ENCODE measurements around the gene MTRF1. TPM values are rescaled to one million over a fixed set of nuclear protein-coding genes. Genes with fewer than 3 reads are reported as not detected.
A peak's percentile ranks its signal among the peaks of the same experiment; 100 is the strongest.

Gene MTRF1
- total RNA-seq, 1 donor from 2014 or later, result 12.9 TPM

DNA sequence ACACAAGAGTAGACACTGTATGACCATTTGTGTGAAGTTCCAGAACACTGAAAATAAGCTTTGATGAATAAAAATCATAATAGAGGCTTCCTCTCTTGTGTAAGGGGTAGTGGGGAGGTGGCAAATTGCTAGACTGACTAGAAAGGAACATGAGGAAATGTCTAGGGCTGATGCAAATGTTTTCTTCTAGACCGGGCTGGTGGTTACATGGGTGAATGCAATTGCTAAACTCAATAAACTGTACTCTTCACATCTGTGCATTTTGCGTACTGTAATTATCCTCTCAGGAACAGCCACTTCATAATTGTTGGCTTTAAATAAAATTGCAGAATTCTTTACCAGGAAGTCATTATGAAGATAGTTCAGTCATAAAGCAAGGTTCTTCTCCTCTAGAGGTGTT, 63.9 kb downstream of the MTRF1 start:
- TF ChIP-seq, protein P1, sequence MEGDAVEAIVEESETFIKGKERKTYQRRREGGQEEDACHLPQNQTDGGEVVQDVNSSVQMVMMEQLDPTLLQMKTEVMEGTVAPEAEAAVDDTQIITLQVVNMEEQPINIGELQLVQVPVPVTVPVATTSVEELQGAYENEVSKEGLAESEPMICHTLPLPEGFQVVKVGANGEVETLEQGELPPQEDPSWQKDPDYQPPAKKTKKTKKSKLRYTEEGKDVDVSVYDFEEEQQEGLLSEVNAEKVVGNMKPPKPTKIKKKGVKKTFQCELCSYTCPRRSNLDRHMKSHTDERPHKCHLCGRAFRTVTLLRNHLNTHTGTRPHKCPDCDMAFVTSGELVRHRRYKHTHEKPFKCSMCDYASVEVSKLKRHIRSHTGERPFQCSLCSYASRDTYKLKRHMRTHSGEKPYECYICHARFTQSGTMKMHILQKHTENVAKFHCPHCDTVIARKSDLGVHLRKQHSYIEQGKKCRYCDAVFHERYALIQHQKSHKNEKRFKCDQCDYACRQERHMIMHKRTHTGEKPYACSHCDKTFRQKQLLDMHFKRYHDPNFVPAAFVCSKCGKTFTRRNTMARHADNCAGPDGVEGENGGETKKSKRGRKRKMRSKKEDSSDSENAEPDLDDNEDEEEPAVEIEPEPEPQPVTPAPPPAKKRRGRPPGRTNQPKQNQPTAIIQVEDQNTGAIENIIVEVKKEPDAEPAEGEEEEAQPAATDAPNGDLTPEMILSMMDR (IDR thresholded peaks at IDR 0.05), result no peak
- Mint-ChIP-seq H3K4me1 (ENCODE audit: unreplicated experiment) (peaks cover 3% of the 10 kb centered on the region), H3K27me3 (ENCODE audit: unreplicated experiment) (no peaks in the 10 kb centered on the region), H3K27ac (ENCODE audit: unreplicated experiment) (no peak overlapping the region), H3K36me3 (ENCODE audit: unreplicated experiment) (no peaks in the 10 kb centered on the region), H3K9me3 (ENCODE audit: unreplicated experiment) (no peaks in the 10 kb centered on the region), H3K4me3 (ENCODE audit: unreplicated experiment) (no peak overlapping the region)
- DNase-seq (ENCODE audit: extremely low spot score, unreplicated experiment), result no peak

- DNase-seq (ENCODE audit: extremely low spot score, unreplicated experiment), result no peak
- Mint-ChIP-seq H3K36me3 (ENCODE audit: unreplicated experiment) (peaks cover 1% of the 10 kb centered on the region), H3K27me3 (ENCODE audit: unreplicated experiment) (no peaks in the 10 kb centered on the region), H3K27ac (ENCODE audit: unreplicated experiment) (no peak overlapping the region), H3K9me3 (ENCODE audit: unreplicated experiment) (no peaks in the 10 kb centered on the region), H3K4me1 (ENCODE audit: unreplicated experiment) (peaks cover 6% of the 10 kb centered on the region), H3K4me3 (ENCODE audit: unreplicated experiment) (no peak overlapping the region)
- TF ChIP-seq, protein P1 (IDR thresholded peaks at IDR 0.05), result no peak
These were observed 64.3 kb downstream of the MTRF1 start for GRCh38 chr13:41199079-41199478.

DNA sequence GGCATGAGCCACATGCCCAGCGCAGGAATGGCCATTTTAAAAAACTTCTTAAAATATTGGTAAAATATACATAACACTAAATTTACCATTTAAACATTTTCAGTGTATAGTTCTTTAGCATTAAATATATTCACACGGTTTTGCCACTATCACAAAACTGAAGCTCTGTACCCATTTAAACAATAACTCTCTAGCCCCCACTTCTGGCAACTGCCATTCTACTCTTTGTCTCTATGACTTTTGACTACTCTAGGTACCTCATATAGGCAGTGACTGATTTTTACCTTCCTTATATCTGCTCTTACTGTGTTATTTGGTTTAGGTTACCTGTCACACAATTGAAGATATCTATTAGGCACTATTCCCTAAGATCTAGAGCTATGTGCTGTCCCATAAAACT, 66.8 kb downstream of the MTRF1 start:
- DNase-seq (ENCODE audit: extremely low spot score, unreplicated experiment), result no peak
- Mint-ChIP-seq H3K9me3 (ENCODE audit: unreplicated experiment) (peaks cover 5% of the 10 kb centered on the region), H3K4me3 (ENCODE audit: unreplicated experiment) (no peak overlapping the region), H3K4me1 (ENCODE audit: unreplicated experiment) (peaks cover 21% of the 10 kb centered on the region), H3K36me3 (ENCODE audit: unreplicated experiment) (peaks cover 9% of the 10 kb centered on the region), H3K27me3 (ENCODE audit: unreplicated experiment) (no peaks in the 10 kb centered on the region), H3K27ac (ENCODE audit: unreplicated experiment) (no peak overlapping the region)
- TF ChIP-seq, protein P1 (IDR thresholded peaks at IDR 0.05), result peak; percentile 20

DNA sequence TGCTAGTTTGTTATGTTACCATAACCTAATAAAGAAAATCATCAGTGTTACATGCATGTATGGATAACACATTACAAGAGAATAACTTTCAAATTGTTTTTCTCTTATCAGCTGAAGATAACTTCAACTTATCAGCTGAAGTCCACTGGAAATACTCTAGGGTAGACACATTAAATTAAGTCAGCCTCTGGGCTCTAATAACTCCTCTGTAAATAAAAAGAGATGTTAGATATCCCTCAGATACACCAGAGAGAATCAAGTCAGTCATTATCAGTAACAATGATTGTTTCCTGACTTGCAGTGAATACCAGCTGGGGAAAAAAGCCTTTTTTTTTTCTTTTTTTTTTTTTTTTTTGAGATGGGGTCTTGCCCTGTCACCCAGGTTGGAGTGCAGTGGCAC, 67.4 kb downstream of the MTRF1 start:
- Mint-ChIP-seq H3K4me1 (ENCODE audit: unreplicated experiment) (peaks cover 22% of the 10 kb centered on the region), H3K4me3 (ENCODE audit: unreplicated experiment) (no peak overlapping the region), H3K36me3 (ENCODE audit: unreplicated experiment) (peaks cover 9% of the 10 kb centered on the region), H3K27ac (ENCODE audit: unreplicated experiment) (no peak overlapping the region), H3K27me3 (ENCODE audit: unreplicated experiment) (no peaks in the 10 kb centered on the region), H3K9me3 (ENCODE audit: unreplicated experiment) (peaks cover 6% of the 10 kb centered on the region)
- TF ChIP-seq, protein P1 (IDR thresholded peaks at IDR 0.05), result no peak
- DNase-seq (ENCODE audit: extremely low spot score, unreplicated experiment), result no peak

- peak within 1 kb of the TSS; percentile 90 for H3K4me3 Mint-ChIP-seq (ENCODE audit: unreplicated experiment)
- peak within 1 kb of the TSS; percentile 96 for H3K27ac Mint-ChIP-seq (ENCODE audit: unreplicated experiment)
- H3K4me1 Mint-ChIP-seq (ENCODE audit: unreplicated experiment), result peaks cover 28% of the 10 kb centered on the region
- peak; percentile 97 for DNase-seq (ENCODE audit: extremely low spot score, unreplicated experiment)
- H3K9me3 Mint-ChIP-seq (ENCODE audit: unreplicated experiment), result peaks cover 18% of the 10 kb centered on the region
- H3K36me3 Mint-ChIP-seq (ENCODE audit: unreplicated experiment), result peaks cover 22% of the 10 kb centered on the region
- TF ChIP-seq, protein P1 (IDR thresholded peaks at IDR 0.05), result no peak
- no peaks in the 10 kb centered on the region for H3K27me3 Mint-ChIP-seq (ENCODE audit: unreplicated experiment)
These were observed 69.2 kb downstream of the MTRF1 start, which contains the start of gene KBTBD7 for GRCh38 chr13:41193919-41194824. Gene KBTBD7 (minus strand): TSS chr13:41194569. CDS start chr13:41194257, 312 bp downstream.
